NCI-H1417 treated with DMSO at 0.1 percent for 48 hours (cell line): Measurements from ENCODE around the gene CCZ1.
"Not testable (repeated sequence)": the region's sequence is repeated elsewhere in the genome, so short reads cannot be mapped to it uniquely, and the experiment has no call there.

Source experiments
- DNase-seq: peaks from one replicate; lab custom pipeline; 2025; lab: John Stamatoyannopoulos, UW

The CCZ1 gene

DNA sequence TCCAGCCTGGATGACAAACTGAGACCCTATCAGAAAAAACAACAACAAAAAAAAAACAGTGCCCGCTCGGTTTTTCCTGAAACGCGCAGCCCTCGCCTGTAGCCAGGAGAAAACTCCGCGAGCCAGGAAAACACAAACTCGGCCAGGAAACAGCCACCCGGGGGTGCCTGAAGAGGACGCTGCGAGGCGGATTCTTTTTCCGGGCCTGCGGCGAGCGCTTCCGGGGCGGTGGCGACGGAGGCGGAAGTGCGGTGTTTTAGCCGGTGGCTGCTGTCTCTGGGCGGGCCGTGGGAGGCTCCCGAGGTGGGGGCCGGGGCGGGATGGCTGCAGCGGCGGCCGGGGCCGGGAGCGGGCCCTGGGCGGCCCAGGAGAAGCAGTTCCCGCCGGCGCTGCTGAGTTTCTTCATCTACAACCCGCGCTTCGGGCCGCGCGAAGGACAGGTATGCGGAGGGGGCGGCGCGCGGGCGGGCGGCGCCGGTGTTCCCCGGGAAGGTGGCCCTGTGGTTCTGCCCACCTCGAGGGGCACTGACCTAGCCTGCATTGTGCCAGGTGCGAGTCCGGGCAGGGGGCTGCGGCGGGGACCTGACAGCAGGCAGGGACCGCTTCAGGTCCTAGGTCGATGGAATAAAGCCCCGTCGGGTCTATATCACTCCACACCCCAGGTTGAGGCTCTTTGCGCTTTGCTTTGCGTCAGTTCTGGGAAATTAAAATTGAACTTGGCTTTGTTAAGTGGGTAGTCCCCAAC, at the start of gene CCZ1:
Gene CCZ1 (plus strand): TSS at position 254 of the 745 bp plus-strand sequence. CDS start 67 bp downstream, at position 321.
- not testable (repeated sequence) for DNase-seq

DNA sequence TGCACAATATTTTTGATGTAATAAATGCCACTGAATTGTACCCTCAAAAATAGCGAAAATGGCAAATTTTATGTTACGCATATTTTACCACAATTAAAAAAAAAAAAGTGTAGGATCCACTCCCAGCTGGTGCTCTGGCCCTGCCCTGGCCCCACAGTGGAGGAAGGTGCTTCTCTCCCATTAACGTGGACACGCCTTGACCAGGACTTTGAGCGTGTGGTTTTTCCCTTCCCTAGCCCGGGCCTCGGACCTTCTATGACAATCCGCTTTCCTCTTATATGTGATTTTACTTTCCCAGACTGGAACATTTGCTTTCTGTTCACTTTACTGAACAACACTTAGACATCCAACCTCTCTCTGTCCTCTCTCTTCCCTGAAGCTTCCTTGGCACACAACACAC, 47.6 kb upstream of the CCZ1 start:
- DNase-seq, result no peak

DNA sequence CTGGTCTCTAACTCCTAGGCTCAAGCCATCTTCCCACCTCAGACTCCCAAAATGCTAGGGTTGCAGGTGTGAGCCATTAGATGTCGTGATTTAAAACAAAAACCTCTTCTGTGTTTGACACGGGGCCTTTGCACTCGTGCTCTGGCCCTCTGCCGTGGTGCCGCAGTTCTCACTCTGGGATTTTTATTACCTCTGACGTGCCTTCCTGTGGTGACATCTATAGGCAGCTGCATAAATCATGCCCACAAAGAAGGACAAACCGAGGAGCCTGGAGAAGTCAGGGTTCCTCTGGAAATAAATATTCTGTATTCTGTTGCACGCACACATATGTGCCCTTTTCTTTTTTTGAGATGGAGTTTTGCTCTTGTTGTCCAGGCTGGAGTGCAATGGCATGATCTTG, 43.8 kb upstream of the CCZ1 start:
- DNase-seq, result no peak

DNA sequence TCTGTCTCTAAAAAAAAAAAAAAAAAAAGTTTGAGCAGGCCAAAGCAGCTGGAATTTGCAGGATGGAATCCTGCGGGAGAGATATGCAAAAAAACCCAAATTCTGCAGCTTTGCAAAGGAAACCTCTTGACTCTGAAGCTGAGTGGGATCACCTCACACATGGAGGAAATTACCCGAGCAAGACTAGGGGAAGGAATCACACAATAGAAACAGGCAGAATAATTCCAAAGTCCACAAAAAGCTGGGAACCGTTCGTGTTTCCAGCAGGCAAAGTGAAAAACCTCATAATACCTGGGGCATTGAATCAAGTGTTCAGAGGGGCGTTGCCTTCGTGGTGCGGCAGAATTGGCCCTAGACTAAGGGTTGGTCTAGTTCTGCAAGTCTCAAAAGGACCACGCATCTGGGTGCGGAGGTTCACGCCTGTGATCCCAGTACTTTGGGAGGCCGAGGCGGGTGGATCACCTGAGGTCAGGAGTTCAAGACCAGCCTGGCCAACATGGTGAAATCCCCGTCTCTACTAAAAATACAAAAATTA, 41.4 kb upstream of the CCZ1 start:
- not testable (repeated sequence) for DNase-seq

DNA sequence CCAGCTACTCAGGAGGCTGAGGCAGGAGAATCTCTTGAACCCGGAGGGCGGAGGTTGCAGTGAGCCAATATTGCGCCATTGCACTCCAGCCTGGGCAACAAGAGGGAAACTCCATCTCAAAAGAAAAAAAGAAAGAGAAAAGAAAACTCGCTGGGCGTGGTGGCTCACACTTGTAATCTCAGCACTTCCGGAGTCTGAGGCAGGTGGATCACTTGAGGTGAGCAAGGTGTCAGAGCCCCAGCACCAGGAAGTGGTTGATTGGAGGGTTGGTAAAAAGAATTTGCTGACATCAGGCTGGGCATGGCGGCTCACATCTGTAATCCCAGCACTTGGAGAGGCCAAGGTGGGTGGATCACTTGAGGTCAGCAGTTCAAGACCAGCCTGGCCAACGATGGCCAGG, 40.0 kb upstream of the CCZ1 start:
- not testable (repeated sequence) for DNase-seq

DNA sequence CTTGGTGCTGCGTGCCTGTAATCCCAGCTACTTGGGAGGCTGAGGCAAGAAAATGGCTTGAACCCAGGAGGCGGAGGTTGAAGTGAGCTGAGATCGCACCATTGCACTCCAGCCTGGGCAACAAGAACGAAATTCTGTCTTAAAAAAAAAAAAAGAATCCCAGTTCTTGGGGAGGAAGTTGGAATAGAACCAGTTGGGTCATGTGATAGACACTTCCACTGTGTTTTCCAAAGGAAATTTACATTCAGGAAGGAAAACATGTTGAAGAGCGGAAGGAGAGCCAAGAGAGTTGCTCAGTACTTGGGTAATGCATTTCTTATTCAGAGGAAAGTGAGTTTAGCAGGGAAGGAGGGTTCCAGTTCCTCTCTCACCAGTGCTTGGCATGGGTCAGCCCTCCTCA, 37.3 kb upstream of the CCZ1 start:
- DNase-seq, result not testable (repeated sequence)

DNA sequence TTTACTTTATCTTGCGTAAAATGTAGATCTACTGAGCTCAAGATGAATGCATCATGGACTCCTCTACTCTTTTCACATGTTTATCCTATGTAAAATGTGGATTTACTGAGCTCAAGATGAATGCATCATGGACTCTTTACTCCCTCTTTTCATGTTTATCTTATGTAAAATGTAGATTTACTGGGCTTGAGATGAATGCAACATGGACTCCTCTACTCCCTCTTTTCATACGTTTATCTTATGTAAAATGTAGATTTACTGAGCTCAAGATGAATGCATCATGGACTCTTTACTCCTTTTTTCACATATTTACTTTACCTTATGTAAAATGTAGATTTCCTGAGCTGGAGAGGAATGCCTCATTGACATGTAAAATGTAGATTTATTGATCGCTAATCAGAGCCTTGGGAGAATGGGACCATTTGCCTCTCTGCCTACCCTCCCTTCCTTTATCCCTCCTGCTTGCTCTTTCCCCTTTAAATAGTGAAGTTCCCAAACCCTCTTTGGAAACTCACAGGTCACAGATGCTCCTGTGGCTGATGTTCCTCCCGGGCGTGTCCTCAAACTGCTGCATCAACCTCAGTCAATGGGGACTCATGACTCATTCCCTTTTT, 35.7 kb upstream of the CCZ1 start:
- DNase-seq, result not testable (repeated sequence)

DNA sequence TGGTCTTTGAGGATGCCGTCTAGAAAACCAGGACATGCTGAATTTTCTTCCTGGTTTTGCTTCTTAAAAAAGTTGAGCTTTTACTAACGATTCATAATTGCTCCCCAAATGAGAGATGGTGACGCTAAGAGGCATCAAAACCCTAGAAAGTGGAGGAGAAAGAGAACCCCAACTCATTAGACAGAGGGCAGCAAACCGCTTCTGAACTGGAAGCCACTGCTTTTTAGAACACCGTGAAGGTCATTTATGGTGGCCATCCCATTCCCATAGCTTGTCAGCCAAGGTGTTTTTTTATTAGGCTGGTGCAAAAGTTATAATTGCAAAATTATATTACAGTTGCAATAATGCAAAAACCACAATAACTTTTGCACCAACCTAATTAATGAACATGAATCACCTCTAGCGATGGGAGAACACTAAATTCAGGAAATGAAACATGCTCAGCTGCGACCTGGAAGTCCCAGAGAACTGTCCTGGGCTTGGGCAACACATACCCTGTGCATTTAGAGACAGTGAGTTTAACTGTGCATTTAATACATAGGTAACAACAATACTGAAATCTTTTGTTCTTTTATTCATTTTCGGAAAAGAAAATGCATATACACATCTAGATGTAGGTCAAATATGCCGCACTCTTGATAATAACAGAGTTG, 33.1 kb upstream of the CCZ1 start:
- DNase-seq, result not testable (repeated sequence)

DNA sequence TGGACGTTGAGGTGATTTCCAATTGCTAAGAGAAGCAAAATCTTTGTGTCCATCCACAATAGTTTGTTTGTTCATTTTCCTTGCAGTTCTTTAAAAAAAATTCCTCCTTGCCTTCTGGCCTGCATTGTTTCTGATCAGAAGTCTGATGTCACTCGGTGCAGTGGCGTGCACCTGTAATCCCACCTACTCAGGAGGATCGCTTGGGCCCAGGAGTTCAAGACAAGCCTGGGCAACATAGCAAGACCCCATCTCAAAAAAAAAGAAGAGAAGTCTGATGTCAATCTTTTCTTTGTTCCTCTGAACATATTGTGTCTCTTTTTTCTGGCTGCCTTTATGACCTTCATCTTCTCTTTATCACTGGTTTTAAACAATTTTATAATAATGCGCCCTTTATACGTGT, 31.5 kb upstream of the CCZ1 start:
- no peak for DNase-seq

DNA sequence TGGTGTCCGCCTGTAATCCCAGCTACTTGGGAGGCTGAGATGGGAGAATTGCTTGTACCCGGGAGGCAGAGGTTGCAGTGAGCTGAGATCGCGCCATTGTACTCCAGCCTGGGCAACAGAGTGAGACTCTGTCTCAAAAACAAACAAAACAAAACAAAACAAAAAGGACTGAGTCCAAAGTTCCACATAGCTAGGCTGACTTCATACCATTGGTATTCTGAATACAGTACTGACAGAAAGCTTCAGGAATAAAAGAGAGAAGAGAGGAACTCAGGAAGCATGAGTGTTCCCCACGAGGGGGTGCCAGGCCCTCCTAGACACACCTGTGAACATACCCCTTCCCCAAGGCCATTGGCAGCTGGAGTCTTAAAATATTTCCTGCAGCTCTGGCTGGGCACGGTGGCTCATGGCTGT, 29.6 kb upstream of the CCZ1 start:
- not testable (repeated sequence) for DNase-seq

DNA sequence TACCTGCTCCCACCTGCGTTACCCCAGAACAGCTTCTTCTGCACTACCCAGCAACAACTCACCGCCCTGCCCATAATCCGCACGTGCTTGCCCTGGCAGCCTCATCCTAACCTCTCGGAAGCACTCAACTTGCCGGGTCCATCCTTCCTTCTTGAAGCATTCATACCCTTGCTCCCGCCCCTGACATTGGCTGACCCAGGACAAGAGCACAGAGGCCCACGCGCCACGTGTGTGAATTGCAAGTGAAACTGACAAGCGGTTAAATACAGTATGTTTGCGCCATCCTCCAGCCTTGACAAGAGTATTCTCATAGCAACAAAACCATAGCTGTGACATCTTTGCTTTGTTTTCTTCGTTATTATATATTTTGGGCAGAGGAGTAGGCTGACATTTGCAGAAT, 28.8 kb upstream of the CCZ1 start:
- DNase-seq, result no peak

DNA sequence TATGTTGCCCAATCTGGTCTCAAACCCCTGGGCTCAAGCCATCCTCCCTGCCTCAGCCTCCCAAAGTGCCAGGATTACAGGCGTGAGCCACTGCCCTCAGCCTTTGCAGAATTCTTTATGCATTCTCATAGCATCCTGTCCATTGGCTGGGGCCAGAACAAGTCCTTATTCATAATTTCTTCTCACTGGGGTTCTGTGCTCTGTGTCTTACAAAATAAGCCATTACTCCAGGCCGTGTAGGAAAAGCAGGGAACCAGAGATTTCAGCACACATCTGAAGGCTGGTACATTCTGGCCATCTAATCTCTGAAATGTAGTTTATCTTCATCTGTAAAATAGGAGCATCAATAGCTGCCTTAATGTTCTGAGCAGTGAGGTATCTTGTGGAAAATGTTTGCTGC, 28.2 kb upstream of the CCZ1 start:
- no peak for DNase-seq

DNA sequence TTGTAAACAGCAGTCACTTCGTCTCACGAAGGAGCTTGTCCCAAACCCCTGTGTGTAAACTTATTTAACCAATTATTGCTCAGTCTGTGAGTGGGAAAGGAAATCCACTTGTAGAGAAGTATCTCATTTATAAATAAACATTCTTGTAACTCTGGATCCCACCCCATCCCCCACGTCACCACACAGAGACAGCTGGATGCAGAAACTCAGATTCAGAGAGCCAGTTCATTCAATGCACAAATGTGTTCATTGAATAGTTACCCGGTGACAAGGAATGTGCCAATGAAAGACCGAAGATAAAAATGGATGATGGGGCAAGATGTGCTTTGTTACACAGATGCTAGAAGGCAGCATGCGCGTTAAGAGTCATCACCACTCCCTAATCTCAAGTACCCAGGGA, 26.2 kb upstream of the CCZ1 start:
- DNase-seq, result no peak

DNA sequence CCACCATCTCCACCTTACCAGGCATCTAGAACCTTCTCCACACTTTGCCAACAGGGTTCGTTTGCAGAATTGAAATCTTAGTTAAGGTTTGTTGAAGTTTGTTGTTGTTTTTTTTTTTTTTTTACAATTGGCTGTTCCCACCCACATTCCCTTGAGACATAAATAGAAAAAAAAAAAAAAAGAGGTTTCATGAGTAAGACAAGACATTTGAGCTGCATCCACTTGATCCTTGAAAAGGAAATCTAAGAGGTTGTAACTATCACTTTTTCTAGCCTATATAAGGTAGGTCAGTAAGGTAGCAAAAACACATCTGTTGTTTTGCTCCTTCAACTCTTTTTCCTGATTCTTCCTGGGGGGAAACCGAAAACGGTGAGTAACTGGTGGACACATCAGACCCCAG, 18.9 kb upstream of the CCZ1 start:
- DNase-seq, result not testable (repeated sequence)

DNA sequence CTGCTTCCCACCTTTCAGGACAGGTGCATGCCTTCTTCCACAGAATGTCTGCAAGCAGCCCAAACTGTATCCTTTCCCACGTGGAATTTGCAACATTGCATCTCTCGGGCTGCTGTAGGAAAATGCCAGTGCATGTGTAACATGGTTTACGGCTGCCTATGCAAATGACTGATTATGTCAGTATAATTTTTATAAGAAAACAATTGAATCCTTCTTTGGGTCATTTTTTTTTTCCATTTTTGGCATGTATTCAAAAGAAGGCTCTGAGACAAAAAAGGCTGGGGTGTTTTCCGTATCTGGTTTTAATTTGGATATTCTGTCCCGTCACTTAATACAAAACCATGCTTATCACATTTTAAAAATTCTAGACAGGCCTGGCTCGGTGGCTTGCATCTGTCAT, 18.4 kb upstream of the CCZ1 start:
- DNase-seq, result not testable (repeated sequence)

DNA sequence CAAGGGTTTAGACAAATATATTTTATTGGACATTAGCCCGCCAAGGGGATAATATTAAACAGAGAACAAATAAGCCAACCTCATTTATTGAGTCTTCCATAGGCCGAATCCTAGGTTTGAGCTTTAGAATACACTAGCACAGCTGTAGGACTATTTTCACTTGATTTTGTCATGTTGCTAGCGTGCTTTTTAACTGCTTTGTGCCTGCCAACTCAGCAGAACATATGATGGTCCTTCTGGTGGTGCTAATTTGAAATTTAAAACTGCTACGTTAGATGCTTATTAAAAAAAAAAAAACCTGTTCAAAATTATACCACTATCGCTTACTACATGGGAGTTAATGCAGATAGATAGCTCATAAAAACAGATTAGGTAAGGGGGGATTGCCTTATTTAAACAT, 14.1 kb upstream of the CCZ1 start:
- DNase-seq, result not testable (repeated sequence)

DNA sequence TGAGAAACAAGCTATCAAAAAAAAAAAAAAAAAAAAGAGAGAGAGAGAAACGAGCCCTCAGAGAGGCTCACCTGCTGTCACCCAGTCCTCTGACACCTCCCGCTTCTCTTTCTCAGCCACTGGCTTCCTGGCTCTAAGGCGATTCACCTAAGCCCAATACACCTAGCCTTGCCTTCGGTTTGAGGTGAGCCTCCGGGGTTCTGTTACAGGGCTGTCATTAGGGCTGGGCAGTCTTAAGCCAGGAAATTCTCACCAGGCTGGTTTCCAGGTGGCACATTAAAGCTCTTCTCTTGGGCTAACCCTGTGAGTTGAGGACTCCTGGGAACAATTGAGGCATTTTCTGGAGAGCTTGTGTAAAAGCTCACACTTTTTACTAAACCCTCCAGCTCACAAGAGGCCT, 10.5 kb upstream of the CCZ1 start:
- not testable (repeated sequence) for DNase-seq

DNA sequence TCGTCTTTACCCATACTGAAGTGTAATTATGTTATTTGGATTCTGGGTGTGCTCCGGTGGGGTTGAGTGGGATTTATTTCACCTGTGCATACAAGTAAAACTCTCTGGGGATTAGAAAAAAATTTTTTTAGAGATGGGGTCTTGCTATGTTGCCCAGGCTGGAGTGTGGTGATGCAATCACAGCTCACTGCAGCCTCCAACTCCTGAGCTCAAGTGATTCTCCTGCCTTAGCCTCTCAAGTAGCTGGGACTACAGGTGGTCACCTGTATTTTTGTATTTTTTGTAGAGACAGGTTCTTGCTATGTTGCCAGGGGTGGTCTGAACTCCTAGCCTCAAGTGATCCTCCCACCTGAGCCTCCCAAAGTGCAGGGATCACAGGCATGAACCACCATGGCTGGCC, 8.3 kb upstream of the CCZ1 start:
- DNase-seq, result not testable (repeated sequence)

DNA sequence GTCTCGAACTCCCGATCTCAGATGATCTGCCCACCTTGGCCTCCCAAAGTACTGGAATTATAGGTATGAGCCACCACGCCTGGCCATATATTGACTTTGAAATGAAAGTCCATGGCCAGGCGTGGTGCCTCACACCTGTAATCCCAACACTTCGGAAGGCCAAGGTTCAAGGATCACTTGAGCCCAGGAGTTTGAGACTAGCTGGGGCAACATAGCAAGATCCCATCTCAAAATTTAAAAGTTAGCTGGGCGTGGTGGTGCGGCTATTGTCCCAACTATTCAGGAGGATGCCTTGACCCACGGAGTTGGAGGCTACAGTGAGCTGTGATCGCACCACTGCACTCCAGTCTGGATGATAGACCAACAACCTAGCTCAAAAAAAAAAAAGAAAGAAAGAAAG, 6.0 kb upstream of the CCZ1 start:
- no peak for DNase-seq

DNA sequence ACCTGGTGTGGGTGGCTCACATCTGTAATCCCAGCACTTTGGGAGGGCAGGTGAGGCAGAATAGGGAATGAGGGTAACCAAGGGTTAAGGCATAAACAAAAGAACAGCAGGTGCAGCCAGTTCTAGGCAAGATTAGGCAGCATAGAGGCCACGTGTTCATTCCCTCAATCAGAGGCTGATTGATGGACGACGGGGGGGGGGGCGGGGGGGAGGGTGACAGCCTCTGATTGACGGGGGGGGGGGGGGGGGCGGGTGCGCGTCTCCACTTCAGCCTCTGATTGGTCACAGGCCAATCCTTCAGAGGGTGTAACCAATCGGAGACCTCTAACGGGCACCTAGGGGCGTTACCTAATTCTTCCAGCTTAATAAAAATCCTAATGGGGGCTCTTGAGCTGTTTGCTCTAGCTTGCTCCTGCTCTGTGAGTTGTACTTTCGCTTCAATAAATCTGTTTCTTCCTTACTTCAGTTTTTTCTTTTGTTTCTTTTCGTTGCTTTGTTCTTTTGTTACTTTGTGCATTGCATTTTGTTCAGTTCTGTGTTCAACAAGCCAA, 1.1 kb upstream of the CCZ1 start:
- peak; percentile 78 for DNase-seq

DNA sequence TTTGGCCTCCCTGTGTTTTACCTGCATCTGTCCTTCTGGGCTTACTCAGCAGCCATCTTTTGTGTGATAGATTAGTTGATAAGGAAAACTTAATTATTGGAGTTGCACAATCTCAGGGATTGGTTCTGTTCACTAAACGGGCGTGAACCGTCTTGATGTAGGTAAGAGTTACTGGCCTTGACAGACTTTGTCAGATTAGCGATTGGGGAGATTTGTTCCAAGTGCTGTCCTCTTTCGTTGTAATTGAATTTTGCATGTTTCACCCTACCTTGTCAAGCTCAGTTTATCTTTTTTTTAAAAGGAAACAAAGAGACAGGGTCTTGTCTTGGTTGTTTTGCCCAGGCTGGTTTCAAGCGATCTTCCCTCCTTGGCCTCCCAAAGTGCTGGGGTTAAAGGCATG, 4.5 kb downstream of the CCZ1 start:
- not testable (repeated sequence) for DNase-seq

DNA sequence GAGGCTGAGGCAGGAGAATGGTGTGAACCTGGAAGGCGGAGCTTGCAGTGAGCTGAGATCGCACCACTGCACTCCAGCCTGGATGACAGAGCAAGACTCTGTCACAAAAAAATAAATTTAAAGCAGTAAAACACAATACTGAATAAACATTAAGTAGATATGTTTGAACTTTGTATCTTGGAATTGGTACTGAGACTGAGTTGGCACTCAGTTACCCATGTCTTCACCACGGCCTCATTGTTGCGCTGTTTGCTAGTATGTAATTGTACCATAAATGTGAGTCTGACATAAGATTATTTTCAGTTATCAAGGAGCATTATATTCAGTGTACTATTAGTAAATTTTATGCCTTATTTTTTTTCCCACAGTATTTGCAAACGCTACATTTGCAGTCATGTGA, 6.2 kb downstream of the CCZ1 start:
- DNase-seq, result not testable (repeated sequence)

DNA sequence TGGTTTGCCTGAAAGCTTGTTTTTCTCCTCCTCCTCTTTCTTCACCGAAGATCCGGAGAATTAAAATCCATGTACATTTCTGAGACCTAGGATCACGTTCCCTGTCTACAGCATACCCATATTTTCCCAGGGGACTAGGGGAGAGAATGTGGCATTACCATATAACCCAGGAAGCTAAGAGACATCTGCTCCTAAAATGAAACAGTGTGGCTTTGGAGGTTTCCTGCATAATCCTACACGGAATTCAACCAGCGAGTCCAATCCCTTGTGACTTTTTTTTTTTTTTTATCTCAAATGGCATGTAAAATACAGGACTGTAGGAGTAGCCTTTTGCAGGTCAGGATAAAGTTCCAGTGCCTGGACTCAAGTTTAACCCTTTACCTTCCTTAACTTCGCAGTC, 10.3 kb downstream of the CCZ1 start:
- not testable (repeated sequence) for DNase-seq
